Heart right ventricle (tissue), 16 donors: Measurements from ENCODE around the gene UHRF1. TPM values are rescaled to one million over a fixed set of nuclear protein-coding genes. Genes with fewer than 3 reads are reported as not detected.
A peak's percentile ranks its signal among the peaks of the same experiment; 100 is the strongest.

Source experiments
- ATAC-seq, 8 donors: fragments of 200-7000 bp; cut with Tn5 transposase; one replicate each; pipeline ENCODE4 v1.9.1; 2020; ENCODE audit warnings: mild to moderate bottlenecking in 8 of 8, moderate library complexity in 8 of 8, moderate number of reproducible peaks in 1 of 8
- DNase-seq, 2 donors: peaks; one replicate each; pipeline ENCODE4 v3.0.0-alpha.2; 2020
- H3K27ac ChIP-seq, 10 donors: fragments of 200-600 bp; sonication (generic) in 2 of 10; one replicate each; pipeline versions ENCODE4 v1.5.0 to v1.8.0; 2020 to 2022; ENCODE audit warnings: mild to moderate bottlenecking in 3 of 10
- H3K27me3 ChIP-seq, 7 donors: fragments of 200-600 bp; one replicate each; pipeline ENCODE4 v1.8.0; 2021 to 2022; ENCODE audit warnings: mild to moderate bottlenecking in 2 of 7
- H3K36me3 ChIP-seq, 9 donors: fragments of 200-600 bp; sonication (generic) in 1 of 9; one replicate each; pipeline versions ENCODE4 v1.5.0 to v1.8.0; 2020 to 2022; ENCODE audit warnings: mild to moderate bottlenecking in 2 of 9
- H3K4me1 ChIP-seq, 9 donors: fragments of 200-600 bp; sonication (generic) in 1 of 9; one replicate each; pipeline versions ENCODE4 v1.5.0 to v1.8.0; 2020 to 2022; ENCODE audit warnings: mild to moderate bottlenecking in 4 of 9
- H3K4me3 ChIP-seq, 10 donors: fragments of 200-600 bp; sonication (generic) in 2 of 10; one replicate each; pipeline versions ENCODE4 v1.5.0 to v1.8.0; 2020 to 2022; ENCODE audit warnings: mild to moderate bottlenecking in 7 of 10, moderate library complexity in 2 of 10
- H3K9me3 ChIP-seq, 11 donors: fragments of 200-600 bp in 10 of 11; sonication (generic) in 2 of 11; one replicate each; pipeline versions ENCODE4 v1.5.0 to v1.8.0; 2013 to 2022; ENCODE audit warnings: mild to moderate bottlenecking in 2 of 11, control low read depth in 1 of 11, moderate library complexity in 1 of 11
- WGBS, 2 donors: extraction: QIAGEN DNeasy Blood & Tissue Kit; methylation state at CpG; one replicate each; pipeline ENCODE4 v1.1.7; 2013; ENCODE audit warnings: inconsistent platforms in 1 of 2; 5-methylcytosine and 5-hydroxymethylcytosine counted together
- intact Hi-C, 10 donors: fragments of 100-400 bp; cut with DNase I; formaldehyde crosslinking; loops; one replicate each; pipeline versions ENCODE4 v1.11.1 to v1.14.2; 2022
- polyA plus RNA-seq, 2 donors: library from polyadenylated mRNA; stranded (reverse); fragments of 200-250 nt; gene quantifications; one replicate each; pipeline ENCODE4 v1.2.3, GENCODE V29; 2013
- total RNA-seq, 10 donors: library from RNA; stranded (reverse); fragmentation: NEBNext Ultra II Directional in 3 of 10; extraction: Animal tissue kit (Norgen Biotek cat#: 25700) in 3 of 10; gene quantifications; one replicate each; pipeline versions ENCODE4 v1.2.1 to v1.2.4, GENCODE V29; 2021 to 2023
- TF ChIP-seq, protein P1 (sequence below), 9 donors: fragments of 200-600 bp; sonication (generic) in 2 of 9; IDR thresholded peaks; one replicate each; pipeline versions ENCODE4 v1.5.0 to v1.8.0; 2021 to 2022; ENCODE audit warnings: antibody characterized with exemption in 9 of 9, mild to moderate bottlenecking in 5 of 9, moderate library complexity in 1 of 9
- donor health status: Arrhythmogenic right ventricular cardiomyopathy.
- donor health status: ischemic (EF 13 %, LVEDD 7.1; RV severe dilation, severe dysfunction).
- donor health status: healthy with polysubstance abuse.
- donor health status: DM: no; HTN: yes; CAD: no.
- donor health status: DM: no; HTN: no; CAD: no.
- donor health status: ischemic (EF 25% LVEDD 6.9; RV normal size, moderate dysfunction).
- donor health status: ischemic (EF 25% LVEDD 5.7; RV mildly dilated, moderate dysfunction).
- donor health status: healthy.
- donor health status: DM: yes; HTN: yes; CAD: no.
- donor health status: Ischemic cardiomyopathy.
- donor health status: ischemic (EF 35%, LVEDD 5.7; RV mildly dilated, moderate dysfunction).
- donor health status: nonischemic (EF 11% LVEDD 7.7; RV severe dilation, severe dysfunction).
- donor health status: DM: yes; HTN: yes; CAD: no.
- donor health status: PGD.
- donor health status: ischemic (EF 29% LVEDD 5.4; RV normal size, mild dysfunction).
- donor health status: nonischemic (EF 23%, LVEDD 6.1; RV moderate dilation, normal function).

Gene UHRF1
- total and polyA plus RNA-seq, 12 donors: 0.35 to 6.2 (median 0.75) TPM

DNA sequence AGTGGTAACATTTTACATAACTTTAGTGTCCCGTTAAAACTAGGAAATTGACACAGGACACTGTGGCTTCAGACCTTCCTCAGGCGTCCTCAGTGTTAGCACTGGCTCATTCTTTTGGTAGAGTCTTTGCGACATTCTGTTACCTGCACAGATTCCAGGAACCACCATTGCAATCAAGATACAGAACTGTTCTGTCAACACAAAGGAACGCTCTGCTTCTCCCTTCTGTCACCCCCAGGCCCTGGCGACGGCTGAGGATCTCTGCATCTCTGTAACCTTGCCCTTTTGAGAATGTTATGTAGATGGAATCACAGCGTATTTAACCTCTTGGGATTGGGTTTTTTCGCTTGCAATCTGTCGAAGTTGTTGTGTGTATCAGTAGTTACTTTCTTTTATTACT is 82.2 kb downstream of the UHRF1 start:
- TF ChIP-seq, protein P1, sequence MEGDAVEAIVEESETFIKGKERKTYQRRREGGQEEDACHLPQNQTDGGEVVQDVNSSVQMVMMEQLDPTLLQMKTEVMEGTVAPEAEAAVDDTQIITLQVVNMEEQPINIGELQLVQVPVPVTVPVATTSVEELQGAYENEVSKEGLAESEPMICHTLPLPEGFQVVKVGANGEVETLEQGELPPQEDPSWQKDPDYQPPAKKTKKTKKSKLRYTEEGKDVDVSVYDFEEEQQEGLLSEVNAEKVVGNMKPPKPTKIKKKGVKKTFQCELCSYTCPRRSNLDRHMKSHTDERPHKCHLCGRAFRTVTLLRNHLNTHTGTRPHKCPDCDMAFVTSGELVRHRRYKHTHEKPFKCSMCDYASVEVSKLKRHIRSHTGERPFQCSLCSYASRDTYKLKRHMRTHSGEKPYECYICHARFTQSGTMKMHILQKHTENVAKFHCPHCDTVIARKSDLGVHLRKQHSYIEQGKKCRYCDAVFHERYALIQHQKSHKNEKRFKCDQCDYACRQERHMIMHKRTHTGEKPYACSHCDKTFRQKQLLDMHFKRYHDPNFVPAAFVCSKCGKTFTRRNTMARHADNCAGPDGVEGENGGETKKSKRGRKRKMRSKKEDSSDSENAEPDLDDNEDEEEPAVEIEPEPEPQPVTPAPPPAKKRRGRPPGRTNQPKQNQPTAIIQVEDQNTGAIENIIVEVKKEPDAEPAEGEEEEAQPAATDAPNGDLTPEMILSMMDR (IDR thresholded peaks at IDR 0.05): no peak
- Histone ChIP-seq H3K4me1 (peaks cover 21 to 44% (median 30%) of the 10 kb centered on the region in 9 donors), H3K27me3 (no peaks in the 10 kb centered on the region), H3K4me3 (no peak overlapping the region), H3K9me3 (peaks cover 0 to 18% (median 0%) of the 10 kb centered on the region in 11 donors), H3K36me3 (peaks cover 0 to 20% (median 2%) of the 10 kb centered on the region in 9 donors), H3K27ac (no peak overlapping the region)
- intact Hi-C loops: no loop called here
- 70 to 77% methylated on average over 9 of the region's 9 CpGs for WGBS, 2 donors
- ATAC-seq (no peak), DNase-seq (no peak)

DNA sequence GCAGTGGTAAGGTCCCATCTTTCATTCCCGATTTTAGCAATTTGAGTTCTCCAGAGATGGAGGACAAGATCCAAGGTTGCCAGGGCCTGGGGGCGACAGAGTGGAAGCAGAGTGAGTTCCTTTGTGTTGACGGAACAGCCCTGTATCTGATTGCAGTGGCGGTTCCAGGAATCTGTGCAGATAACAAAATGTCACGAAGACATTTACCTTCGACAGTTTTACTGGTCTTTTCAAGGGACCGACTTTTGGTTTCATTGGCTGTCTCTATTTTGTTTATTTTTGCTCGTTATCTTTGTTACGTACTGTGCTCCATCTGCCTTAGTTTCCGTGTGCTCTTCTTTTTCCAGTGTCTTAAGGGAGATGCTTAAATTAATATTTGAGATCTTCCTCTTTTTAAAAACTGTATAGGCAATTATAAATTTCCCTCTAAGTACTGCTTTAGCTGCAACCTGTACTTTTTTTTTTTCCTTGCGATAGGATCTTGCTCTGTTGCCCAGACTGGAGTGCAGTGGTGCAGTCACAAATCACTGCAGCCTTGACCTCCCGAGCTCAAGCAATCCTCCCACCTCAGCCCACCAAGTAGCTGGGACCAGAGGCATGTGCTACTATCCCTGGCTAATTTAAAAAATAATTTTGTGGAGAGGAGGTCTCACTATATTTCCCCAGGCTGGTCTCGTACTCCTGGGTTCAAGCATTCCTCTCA is 82.8 kb downstream of the UHRF1 start:
- H3K4me3 ChIP-seq: no peak overlapping the region

DNA sequence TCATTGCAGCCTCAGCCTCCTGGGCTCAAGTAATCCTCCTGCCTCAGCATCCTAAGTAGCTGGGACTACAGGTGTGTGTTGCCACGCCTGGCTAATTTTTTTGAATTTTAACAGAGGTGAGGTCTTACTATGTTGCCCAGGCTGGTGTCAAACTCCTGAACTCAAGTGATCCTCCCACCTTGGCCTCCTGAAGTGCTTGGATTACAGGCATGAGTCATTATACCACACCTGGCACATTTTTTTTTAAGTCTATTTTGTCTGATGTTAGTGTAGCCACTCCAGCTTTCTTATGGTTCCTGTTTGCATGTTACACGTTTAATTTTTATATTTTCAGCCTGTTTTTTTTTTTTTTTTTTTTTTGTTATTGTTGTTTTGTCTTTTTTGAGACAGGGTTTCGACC is 84.4 kb downstream of the UHRF1 start:
- TF ChIP-seq, protein P1 (IDR thresholded peaks at IDR 0.05): no peak
- DNase-seq (no peak), ATAC-seq (no peak)
- no peaks in the 10 kb centered on the region for H3K27me3 ChIP-seq
- H3K27ac ChIP-seq: no peak overlapping the region
- peaks cover 2 to 24% (median 9%) of the 10 kb centered on the region in 9 donors for H3K4me1 ChIP-seq
- intact Hi-C loops: no loop called here
- H3K9me3 ChIP-seq: peaks cover 0 to 18% (median 0%) of the 10 kb centered on the region in 11 donors
- 92 to 93% methylated on average over 3 of the region's 3 CpGs for WGBS, 2 donors
- peaks cover 0 to 36% (median 6%) of the 10 kb centered on the region in 9 donors for H3K36me3 ChIP-seq
- no peak overlapping the region for H3K4me3 ChIP-seq

More for the DNA sequence above, 82.8 kb downstream of the UHRF1 start:
- no peak for ATAC-seq
- peaks cover 15 to 38% (median 24%) of the 10 kb centered on the region in 9 donors for H3K4me1 ChIP-seq
- TF ChIP-seq, protein P1 (IDR thresholded peaks at IDR 0.05): no peak
- no peak for DNase-seq
- H3K27me3 ChIP-seq: no peaks in the 10 kb centered on the region
- H3K36me3 ChIP-seq: peaks cover 0 to 26% (median 6%) of the 10 kb centered on the region in 9 donors
- 67 to 71% methylated on average over 13 of the region's 13 CpGs for WGBS, 2 donors
- intact Hi-C loops: no loop called here
- H3K27ac ChIP-seq: no peak overlapping the region
- H3K9me3 ChIP-seq: peaks cover 0 to 18% (median 0%) of the 10 kb centered on the region in 11 donors

DNA sequence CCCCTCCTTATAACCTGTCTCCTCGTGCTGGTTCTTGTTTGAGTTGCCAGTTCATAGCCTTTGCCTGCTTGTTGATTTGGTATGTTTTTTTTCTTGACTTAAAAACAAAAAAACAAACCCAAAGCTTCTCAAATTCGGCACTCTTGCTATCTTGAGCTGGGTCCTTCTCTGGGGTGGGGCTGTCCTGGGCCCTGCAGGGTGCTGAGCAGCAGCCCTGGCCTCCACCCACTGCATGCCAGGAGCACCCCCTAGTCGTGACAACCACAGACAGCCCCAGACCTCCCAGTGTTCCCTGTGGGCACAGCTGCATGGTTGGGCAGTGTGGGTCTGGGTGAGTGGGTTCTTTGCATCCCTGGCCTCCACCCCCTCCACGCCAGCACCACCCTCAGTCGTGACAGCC is 87.4 kb downstream of the UHRF1 start:
- H3K9me3 ChIP-seq: peaks cover 0 to 17% (median 0%) of the 10 kb centered on the region in 11 donors
- H3K4me3 ChIP-seq: no peak overlapping the region
- DNase-seq: no peak
- peaks cover 0 to 37% (median 6%) of the 10 kb centered on the region in 9 donors for H3K36me3 ChIP-seq
- peaks cover 0 to 12% (median 0%) of the 10 kb centered on the region in 9 donors for H3K4me1 ChIP-seq
- peak in 2 of 8 donors; percentile 10 to 36 for ATAC-seq
- WGBS, 2 donors: 75 to 82% methylated on average over 5 of the region's 5 CpGs
- no peak overlapping the region for H3K27ac ChIP-seq
- H3K27me3 ChIP-seq: no peaks in the 10 kb centered on the region
- intact Hi-C loops: loop anchor here in 1 of 10 donors (5.0 kb wide), 1 partner anchor 36 kb away; no protein-coding TSS in a partner anchor
- TF ChIP-seq, protein P1 (IDR thresholded peaks at IDR 0.05): no peak
